Heart right ventricle (tissue), 16 donors: ENCODE results near the gene HGFAC. TPM values are rescaled to one million over a fixed set of nuclear protein-coding genes. Genes with fewer than 3 reads are reported as not detected.

Experiments
- ATAC-seq, 8 donors: fragments of 200-7000 bp; cut with Tn5 transposase; one replicate each; pipeline ENCODE4 v1.9.1; 2020; ENCODE audit warnings: mild to moderate bottlenecking in 8 of 8, moderate library complexity in 8 of 8, moderate number of reproducible peaks in 1 of 8
- DNase-seq, 2 donors: peaks; one replicate each; pipeline ENCODE4 v3.0.0-alpha.2; 2020
- H3K27ac ChIP-seq, 10 donors: fragments of 200-600 bp; sonication (generic) in 2 of 10; one replicate each; pipeline versions ENCODE4 v1.5.0 to v1.8.0; 2020 to 2022; ENCODE audit warnings: mild to moderate bottlenecking in 3 of 10
- H3K27me3 ChIP-seq, 7 donors: fragments of 200-600 bp; one replicate each; pipeline ENCODE4 v1.8.0; 2021 to 2022; ENCODE audit warnings: mild to moderate bottlenecking in 2 of 7
- H3K36me3 ChIP-seq, 9 donors: fragments of 200-600 bp; sonication (generic) in 1 of 9; one replicate each; pipeline versions ENCODE4 v1.5.0 to v1.8.0; 2020 to 2022; ENCODE audit warnings: mild to moderate bottlenecking in 2 of 9
- H3K4me1 ChIP-seq, 9 donors: fragments of 200-600 bp; sonication (generic) in 1 of 9; one replicate each; pipeline versions ENCODE4 v1.5.0 to v1.8.0; 2020 to 2022; ENCODE audit warnings: mild to moderate bottlenecking in 4 of 9
- H3K4me3 ChIP-seq, 10 donors: fragments of 200-600 bp; sonication (generic) in 2 of 10; one replicate each; pipeline versions ENCODE4 v1.5.0 to v1.8.0; 2020 to 2022; ENCODE audit warnings: mild to moderate bottlenecking in 7 of 10, moderate library complexity in 2 of 10
- H3K9me3 ChIP-seq, 11 donors: fragments of 200-600 bp in 10 of 11; sonication (generic) in 2 of 11; one replicate each; pipeline versions ENCODE4 v1.5.0 to v1.8.0; 2013 to 2022; ENCODE audit warnings: mild to moderate bottlenecking in 2 of 11, control low read depth in 1 of 11, moderate library complexity in 1 of 11
- WGBS, 2 donors: extraction: QIAGEN DNeasy Blood & Tissue Kit; methylation state at CpG; one replicate each; pipeline ENCODE4 v1.1.7; 2013; ENCODE audit warnings: inconsistent platforms in 1 of 2; 5-methylcytosine and 5-hydroxymethylcytosine counted together
- intact Hi-C, 10 donors: fragments of 100-400 bp; cut with DNase I; formaldehyde crosslinking; loops; one replicate each; pipeline versions ENCODE4 v1.11.1 to v1.14.2; 2022
- polyA plus RNA-seq, 2 donors: library from polyadenylated mRNA; stranded (reverse); fragments of 200-250 nt; gene quantifications; one replicate each; pipeline ENCODE4 v1.2.3, GENCODE V29; 2013
- total RNA-seq, 10 donors: library from RNA; stranded (reverse); fragmentation: NEBNext Ultra II Directional in 3 of 10; extraction: Animal tissue kit (Norgen Biotek cat#: 25700) in 3 of 10; gene quantifications; one replicate each; pipeline versions ENCODE4 v1.2.1 to v1.2.4, GENCODE V29; 2021 to 2023
- TF ChIP-seq, protein P1 (sequence below), 9 donors: fragments of 200-600 bp; sonication (generic) in 2 of 9; IDR thresholded peaks; one replicate each; pipeline versions ENCODE4 v1.5.0 to v1.8.0; 2021 to 2022; ENCODE audit warnings: antibody characterized with exemption in 9 of 9, mild to moderate bottlenecking in 5 of 9, moderate library complexity in 1 of 9
- donor health status: Arrhythmogenic right ventricular cardiomyopathy.
- donor health status: ischemic (EF 13 %, LVEDD 7.1; RV severe dilation, severe dysfunction).
- donor health status: healthy with polysubstance abuse.
- donor health status: DM: no; HTN: yes; CAD: no.
- donor health status: DM: no; HTN: no; CAD: no.
- donor health status: ischemic (EF 25% LVEDD 6.9; RV normal size, moderate dysfunction).
- donor health status: ischemic (EF 25% LVEDD 5.7; RV mildly dilated, moderate dysfunction).
- donor health status: healthy.
- donor health status: DM: yes; HTN: yes; CAD: no.
- donor health status: Ischemic cardiomyopathy.
- donor health status: ischemic (EF 35%, LVEDD 5.7; RV mildly dilated, moderate dysfunction).
- donor health status: nonischemic (EF 11% LVEDD 7.7; RV severe dilation, severe dysfunction).
- donor health status: DM: yes; HTN: yes; CAD: no.
- donor health status: PGD.
- donor health status: ischemic (EF 29% LVEDD 5.4; RV normal size, mild dysfunction).
- donor health status: nonischemic (EF 23%, LVEDD 6.1; RV moderate dilation, normal function).

The HGFAC gene
- total and polyA plus RNA-seq, 12 donors: 0.15 to 1.1 (median 0.45) TPM; not detected in 4

DNA sequence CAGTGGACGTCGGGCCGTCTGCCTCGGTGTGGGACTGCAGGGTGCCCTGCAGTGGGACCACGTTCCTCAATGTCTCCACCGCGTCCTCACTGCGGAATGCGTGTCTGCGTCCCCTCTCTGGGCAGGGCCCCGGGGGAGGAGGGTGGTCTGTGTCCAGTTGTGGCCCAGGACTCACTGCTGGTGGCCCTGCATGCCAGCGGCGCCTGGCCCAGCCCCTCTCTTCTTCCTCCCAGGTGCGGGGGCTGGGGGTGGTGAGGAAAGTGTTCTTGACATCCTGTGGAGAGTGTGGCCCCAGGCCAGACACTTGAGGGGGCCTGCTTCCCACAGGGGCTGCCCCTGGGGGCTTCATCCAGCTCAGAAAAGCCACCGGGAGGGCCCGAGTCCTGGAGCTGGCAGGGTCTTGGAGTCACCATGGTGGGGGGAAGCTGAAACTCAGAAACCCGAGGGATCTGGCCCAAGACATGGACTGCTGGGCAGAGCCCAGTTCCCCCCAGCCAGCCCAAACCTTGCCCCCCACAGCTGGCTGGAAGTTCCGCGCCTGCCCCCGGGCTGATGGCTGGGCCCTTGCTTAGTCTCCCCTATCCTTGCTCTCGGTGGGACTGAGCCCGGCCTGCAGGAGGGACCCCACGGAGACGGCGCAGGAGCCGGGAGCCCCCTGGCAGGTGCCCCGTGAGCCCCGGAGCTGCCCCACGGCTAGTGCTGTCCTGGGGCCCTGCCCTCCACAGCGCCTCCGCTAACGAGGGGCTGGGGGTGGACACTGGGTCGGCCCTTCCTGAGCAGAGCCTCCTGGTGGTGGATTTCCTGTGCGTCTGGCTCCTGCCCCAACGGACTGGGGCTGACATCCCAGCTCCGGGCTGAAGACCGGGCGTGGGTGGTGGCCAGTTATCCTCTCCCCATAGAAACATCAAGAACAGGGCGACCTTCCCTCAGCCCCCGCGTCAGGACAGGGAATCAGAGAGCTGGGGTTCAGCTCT, 24.2 kb downstream of the HGFAC start:
- peaks cover 5 to 87% (median 34%) of the 10 kb centered on the region in 9 donors for H3K4me1 ChIP-seq
- ATAC-seq (peak in 7 of 8 donors; percentile 14 to 62 (median 38)), DNase-seq (peak in 1 of 2 donors; percentile 44)
- TF ChIP-seq, protein P1, sequence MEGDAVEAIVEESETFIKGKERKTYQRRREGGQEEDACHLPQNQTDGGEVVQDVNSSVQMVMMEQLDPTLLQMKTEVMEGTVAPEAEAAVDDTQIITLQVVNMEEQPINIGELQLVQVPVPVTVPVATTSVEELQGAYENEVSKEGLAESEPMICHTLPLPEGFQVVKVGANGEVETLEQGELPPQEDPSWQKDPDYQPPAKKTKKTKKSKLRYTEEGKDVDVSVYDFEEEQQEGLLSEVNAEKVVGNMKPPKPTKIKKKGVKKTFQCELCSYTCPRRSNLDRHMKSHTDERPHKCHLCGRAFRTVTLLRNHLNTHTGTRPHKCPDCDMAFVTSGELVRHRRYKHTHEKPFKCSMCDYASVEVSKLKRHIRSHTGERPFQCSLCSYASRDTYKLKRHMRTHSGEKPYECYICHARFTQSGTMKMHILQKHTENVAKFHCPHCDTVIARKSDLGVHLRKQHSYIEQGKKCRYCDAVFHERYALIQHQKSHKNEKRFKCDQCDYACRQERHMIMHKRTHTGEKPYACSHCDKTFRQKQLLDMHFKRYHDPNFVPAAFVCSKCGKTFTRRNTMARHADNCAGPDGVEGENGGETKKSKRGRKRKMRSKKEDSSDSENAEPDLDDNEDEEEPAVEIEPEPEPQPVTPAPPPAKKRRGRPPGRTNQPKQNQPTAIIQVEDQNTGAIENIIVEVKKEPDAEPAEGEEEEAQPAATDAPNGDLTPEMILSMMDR (IDR thresholded peaks at IDR 0.05): peak in 8 of 9 donors; percentile 22 to 58 (median 39)
- H3K4me3 ChIP-seq: peak overlapping the region in 6 of 10 donors; percentile 22 to 75 (median 67)
- peaks cover 0 to 49% (median 30%) of the 10 kb centered on the region in 7 donors for H3K27me3 ChIP-seq
- WGBS, 2 donors: 48 to 54% methylated on average over 41 of the region's 41 CpGs
- no peaks in the 10 kb centered on the region for H3K9me3 ChIP-seq
- H3K27ac ChIP-seq: peak overlapping the region; percentile 19 to 98 (median 84)
- intact Hi-C loops: no loop called here
- H3K36me3 ChIP-seq: no peaks in the 10 kb centered on the region

- H3K9me3 ChIP-seq: no peaks in the 10 kb centered on the region
- 49 to 60% methylated on average over 39 to 40 of the region's 40 CpGs for WGBS, 2 donors
- H3K4me3 ChIP-seq: peak overlapping the region in 4 of 10 donors; percentile 7 to 75 (median 68)
- peaks cover 4 to 85% (median 34%) of the 10 kb centered on the region in 9 donors for H3K4me1 ChIP-seq
- TF ChIP-seq, protein P1 (IDR thresholded peaks at IDR 0.05): peak in 1 of 9 donors; percentile 6
- H3K27me3 ChIP-seq: peaks cover 0 to 42% (median 33%) of the 10 kb centered on the region in 7 donors
- DNase-seq (peak in 1 of 2 donors; percentile 33), ATAC-seq (peak in 6 of 8 donors; percentile 20 to 56 (median 33))
- no peaks in the 10 kb centered on the region for H3K36me3 ChIP-seq
- intact Hi-C loops: no loop called here
- H3K27ac ChIP-seq: peak overlapping the region; percentile 56 to 98 (median 84)
These were observed 25.2 kb downstream of the HGFAC start for GRCh38 chr4:3466691-3467600.

GRCh38 chr4:3467601-3468031, 25.8 kb downstream of the HGFAC start:
- no peak for DNase-seq

More at GRCh38 chr4:3467601-3468031, 25.8 kb downstream of the HGFAC start:
- ATAC-seq: no peak
- H3K36me3 ChIP-seq: no peaks in the 10 kb centered on the region
- H3K4me3 ChIP-seq: no peak overlapping the region
- peaks cover 0 to 35% (median 28%) of the 10 kb centered on the region in 7 donors for H3K27me3 ChIP-seq
- peak overlapping the region in 6 of 10 donors; percentile 69 to 98 (median 93) for H3K27ac ChIP-seq
- peaks cover 3 to 84% (median 34%) of the 10 kb centered on the region in 9 donors for H3K4me1 ChIP-seq
- WGBS, 2 donors: 70 to 72% methylated on average over 15 of the region's 15 CpGs
- intact Hi-C loops: no loop called here
- H3K9me3 ChIP-seq: no peaks in the 10 kb centered on the region
- TF ChIP-seq, protein P1 (IDR thresholded peaks at IDR 0.05): no peak
